ENCODE data around the gene PRRC2B. TPM values are rescaled to one million over a fixed set of nuclear protein-coding genes. Genes with fewer than 3 reads are reported as not detected.

The PRRC2B gene
- total and polyA plus RNA-seq, 2 of the 8 experiments (the other 6 are each of a cell fraction or from before 2014, with no cell fraction given) = 37.3 to 249 TPM

DNA sequence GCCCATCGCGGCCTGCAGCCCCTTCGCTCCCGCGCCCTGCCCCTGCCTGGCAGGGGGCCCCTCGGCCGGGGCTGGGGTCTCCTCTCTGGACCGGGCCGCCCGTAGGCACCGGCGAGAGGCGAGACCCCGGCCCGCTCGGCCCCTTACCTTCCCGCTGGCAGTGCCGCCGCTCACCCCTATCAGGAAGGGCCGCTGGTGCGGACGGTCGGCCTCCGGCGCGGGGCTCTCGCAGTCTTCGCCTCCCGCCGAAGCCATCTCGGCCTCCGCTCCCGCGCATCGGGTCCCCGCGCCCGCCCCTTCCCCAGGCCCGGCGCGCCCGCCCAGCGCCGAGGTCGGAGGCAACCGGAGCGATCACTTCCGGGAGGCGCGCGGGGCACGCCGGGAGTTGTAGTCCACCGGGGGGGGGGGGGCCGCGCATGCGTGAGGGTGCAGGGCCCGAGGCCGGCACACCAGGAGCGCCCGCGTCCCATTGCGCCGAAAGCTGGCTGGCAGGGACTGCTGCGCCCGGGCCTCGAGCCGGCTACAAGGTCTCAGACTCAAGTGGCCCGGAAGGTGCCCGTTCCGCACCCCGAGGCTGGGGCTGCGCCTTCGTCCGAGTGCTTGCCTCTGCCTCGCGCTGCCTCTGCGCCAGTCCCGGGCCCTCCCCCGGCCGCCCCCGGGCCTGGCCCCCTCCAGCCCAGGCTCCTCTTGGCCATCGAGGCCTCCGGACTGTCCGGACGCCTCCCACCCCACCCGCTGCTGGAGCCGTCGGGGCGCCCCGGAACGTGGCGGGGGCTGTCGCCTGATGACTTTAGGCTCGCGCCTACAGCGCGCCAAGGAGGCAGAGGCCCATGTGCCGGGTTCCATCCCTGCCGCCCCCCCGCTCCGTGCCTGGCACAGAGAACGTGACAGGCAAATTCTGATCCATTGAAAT is 137.3 kb downstream of the PRRC2B start, which contains the start of gene UCK1 (continued):
- TF ChIP-seq ATF3 (IDR thresholded peaks at IDR 0.05; ENCODE audit: insufficient read depth, low read depth, low read length) (0 out of 2 replicates have a peak, but pooled peaks have one; percentile 2), EZH2 (IDR thresholded peaks at IDR 0.05; ENCODE audit: low read depth, low read length, severe bottlenecking) (no peak), BCL11A (IDR thresholded peaks at IDR 0.05; ENCODE audit: low read depth in 2 of 2, low read length in 2 of 2) (no peak), TCF12 (IDR thresholded peaks at IDR 0.05; ENCODE audit: low read depth, low read length) (no peak), CEBPB (IDR thresholded peaks at IDR 0.05; ENCODE audit: low read depth, low read length) (no peak), SRF (IDR thresholded peaks at IDR 0.05; ENCODE audit: low read depth, low read length) (no peak), SAP30 (IDR thresholded peaks at IDR 0.05; ENCODE audit: insufficient read depth, insufficient replicate concordance, low read length) (no peak), JUN (IDR thresholded peaks at IDR 0.05; ENCODE audit: low read depth, low read length) (no peak), JUND (IDR thresholded peaks at IDR 0.05; ENCODE audit: low read length) (no peak), GABPA (IDR thresholded peaks at IDR 0.05; ENCODE audit: borderline replicate concordance, insufficient read depth, low read length) (peak; percentile 86), MAFK (IDR thresholded peaks at IDR 0.05; ENCODE audit: low read depth, low read length) (no peak), HDAC2 (IDR thresholded peaks at IDR 0.05; ENCODE audit: borderline replicate concordance in 1 of 2, low read depth in 2 of 2, low read length in 2 of 2) (peak in 1 of 2 experiments; percentile 34; a peak in 1 of 4 replicates), RFX5 (IDR thresholded peaks at IDR 0.05; ENCODE audit: borderline replicate concordance, low read depth, low read length) (no peak), CBX8 (IDR thresholded peaks at IDR 0.05; ENCODE audit: borderline replicate concordance, low read depth, low read length) (no peak), POLR2A (IDR thresholded peaks at IDR 0.05; ENCODE audit: control extremely low read depth in 1 of 2, low read depth in 2 of 2, low read length in 2 of 2) (peak in 1 of 2 experiments; percentile 72; a peak in 2 of 3 replicates), YY1 (IDR thresholded peaks at IDR 0.05; ENCODE audit: low read depth, low read length) (no peak), ATF2 (IDR thresholded peaks at IDR 0.05; ENCODE audit: low read length) (no peak)
- TF ChIP-seq, protein P1, sequence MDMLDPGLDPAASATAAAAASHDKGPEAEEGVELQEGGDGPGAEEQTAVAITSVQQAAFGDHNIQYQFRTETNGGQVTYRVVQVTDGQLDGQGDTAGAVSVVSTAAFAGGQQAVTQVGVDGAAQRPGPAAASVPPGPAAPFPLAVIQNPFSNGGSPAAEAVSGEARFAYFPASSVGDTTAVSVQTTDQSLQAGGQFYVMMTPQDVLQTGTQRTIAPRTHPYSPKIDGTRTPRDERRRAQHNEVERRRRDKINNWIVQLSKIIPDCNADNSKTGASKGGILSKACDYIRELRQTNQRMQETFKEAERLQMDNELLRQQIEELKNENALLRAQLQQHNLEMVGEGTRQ (IDR thresholded peaks at IDR 0.05; ENCODE audit: low read length) = no peak
- TF ChIP-seq, protein P2, sequence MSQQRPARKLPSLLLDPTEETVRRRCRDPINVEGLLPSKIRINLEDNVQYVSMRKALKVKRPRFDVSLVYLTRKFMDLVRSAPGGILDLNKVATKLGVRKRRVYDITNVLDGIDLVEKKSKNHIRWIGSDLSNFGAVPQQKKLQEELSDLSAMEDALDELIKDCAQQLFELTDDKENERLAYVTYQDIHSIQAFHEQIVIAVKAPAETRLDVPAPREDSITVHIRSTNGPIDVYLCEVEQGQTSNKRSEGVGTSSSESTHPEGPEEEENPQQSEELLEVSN (IDR thresholded peaks at IDR 0.05) = peak; percentile 42; the same call in 1 of the 2 replicates

Measured in H1 (cell line).